GM18507 (cell line): ENCODE results near the gene GOLGA6L10.
"Not testable (repeated sequence)": the region's sequence is repeated elsewhere in the genome, so short reads cannot be mapped to it uniquely, and the experiment has no call there.

Experiments used
- DNase-seq: peaks from one replicate; pipeline ENCODE4 v3.0.0; 2011; ENCODE audit warnings: low read depth; ENCODE audit not compliant: insufficient read length; ENCODE audit errors: extremely low spot score
- FAIRE-seq: peaks from 2 replicates; lab custom pipeline; 2011; peaks lifted over from hg19 to GRCh38; lab: Jason Lieb, UNC

GOLGA6L10 gene

GRCh38 chr15:82322488-82322887 lies 26.8 kb downstream of the GOLGA6L10 start:
- DNase-seq, FAIRE-seq: not testable (repeated sequence)

GRCh38 chr15:82320861-82321260 lies 28.4 kb downstream of the GOLGA6L10 start:
- not testable (repeated sequence) for FAIRE-seq, DNase-seq

GRCh38 chr15:82319522-82320278 lies 29.6 kb downstream of the GOLGA6L10 start:
- FAIRE-seq, DNase-seq: not testable (repeated sequence)

- FAIRE-seq, DNase-seq: not testable (repeated sequence)
Measured at GRCh38 chr15:82318281-82318680, 31.0 kb downstream of the GOLGA6L10 start.

- FAIRE-seq, DNase-seq: not testable (repeated sequence)
Measured at GRCh38 chr15:82317516-82317915, 31.8 kb downstream of the GOLGA6L10 start.

- no peak for DNase-seq
- FAIRE-seq: no peak
Measured at GRCh38 chr15:82317091-82317489, 32.2 kb downstream of the GOLGA6L10 start.

GRCh38 chr15:82316247-82317090 lies 32.8 kb downstream of the GOLGA6L10 start:
- DNase-seq, FAIRE-seq: not testable (repeated sequence)

- FAIRE-seq: no peak
- no peak for DNase-seq
Measured at GRCh38 chr15:82315519-82316246, 33.6 kb downstream of the GOLGA6L10 start.

GRCh38 chr15:82314769-82315518 lies 34.3 kb downstream of the GOLGA6L10 start:
- no peak for FAIRE-seq

GRCh38 chr15:82313951-82314768 lies 35.1 kb downstream of the GOLGA6L10 start:
- not testable (repeated sequence) for FAIRE-seq

More at GRCh38 chr15:82314769-82315518, 34.3 kb downstream of the GOLGA6L10 start:
- no peak for DNase-seq

GRCh38 chr15:82313446-82313845 lies 35.8 kb downstream of the GOLGA6L10 start:
- FAIRE-seq (no peak), DNase-seq (no peak)

More at GRCh38 chr15:82313951-82314768, 35.1 kb downstream of the GOLGA6L10 start:
- not testable (repeated sequence) for DNase-seq

- FAIRE-seq (no peak), DNase-seq (no peak)
Measured at GRCh38 chr15:82312586-82313349, 36.5 kb downstream of the GOLGA6L10 start.

GRCh38 chr15:82311321-82311720 lies 38.0 kb downstream of the GOLGA6L10 start:
- DNase-seq, FAIRE-seq: not testable (repeated sequence)

GRCh38 chr15:82309802-82310201 lies 39.5 kb downstream of the GOLGA6L10 start:
- no peak for FAIRE-seq
- no peak for DNase-seq

GRCh38 chr15:82307714-82308081 lies 41.6 kb downstream of the GOLGA6L10 start:
- FAIRE-seq (no peak), DNase-seq (no peak)

- no peak for DNase-seq
Measured at GRCh38 chr15:82306791-82307713, 42.2 kb downstream of the GOLGA6L10 start.

More at GRCh38 chr15:82306791-82307713, 42.2 kb downstream of the GOLGA6L10 start:
- FAIRE-seq: no peak
